ENCODE measurements around the gene PAPSS1. TPM values are rescaled to one million over a fixed set of nuclear protein-coding genes. Genes with fewer than 3 reads are reported as not detected.

PAPSS1 gene
- total and polyA plus RNA-seq, 2 donors from 2014 or later, result 28.1 to 47.7 TPM

DNA sequence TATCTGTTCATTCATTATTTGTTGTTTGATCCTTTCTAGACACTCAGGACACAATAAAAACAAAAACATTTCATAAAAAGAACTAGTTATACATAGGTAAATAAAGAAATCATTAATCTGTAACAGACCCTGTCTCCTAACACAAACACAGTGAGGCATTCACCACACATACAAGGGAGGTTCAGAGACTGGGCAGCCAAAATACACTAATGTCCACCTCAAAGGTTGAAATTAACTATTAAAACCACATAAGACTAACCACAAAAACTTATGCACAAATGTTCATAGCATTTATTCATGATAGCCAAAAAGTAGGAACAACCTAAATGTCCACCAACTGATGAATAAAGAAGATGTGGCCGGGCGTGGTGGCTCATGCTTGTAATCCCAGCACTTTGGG is 7.8 kb downstream of the PAPSS1 start:
- Histone ChIP-seq H3K36me3 (ENCODE audit: control insufficient read depth in 2 of 3, insufficient read depth in 3 of 3, low read length in 3 of 3) (no peaks in the 10 kb centered on the region), H3K9ac (ENCODE audit: low read length in 3 of 3) (no peak overlapping the region), H3K27ac (ENCODE audit: low read depth in 2 of 2, low read length in 2 of 2) (no peak overlapping the region), H3K4me1 (ENCODE audit: control insufficient read depth in 2 of 3, insufficient read depth in 2 of 3, low read depth in 1 of 3, low read length in 3 of 3) (no peaks in the 10 kb centered on the region), H3K9me3 (ENCODE audit: control insufficient read depth in 2 of 3, insufficient read depth in 1 of 3, low read length in 3 of 3) (peaks cover 0 to under 1% (median 0%) of the 10 kb centered on the region in 3 donors), H3K4me3 (ENCODE audit: low read length in 3 of 3) (no peak overlapping the region), H3K27me3 (ENCODE audit: control insufficient read depth, insufficient read depth, low read length) (no peaks in the 10 kb centered on the region)
- intact Hi-C loops (cut with DNase I), result no loop called here
- no peak for DNase-seq
- FAIRE-seq, result no peak
- TF ChIP-seq, protein P1, sequence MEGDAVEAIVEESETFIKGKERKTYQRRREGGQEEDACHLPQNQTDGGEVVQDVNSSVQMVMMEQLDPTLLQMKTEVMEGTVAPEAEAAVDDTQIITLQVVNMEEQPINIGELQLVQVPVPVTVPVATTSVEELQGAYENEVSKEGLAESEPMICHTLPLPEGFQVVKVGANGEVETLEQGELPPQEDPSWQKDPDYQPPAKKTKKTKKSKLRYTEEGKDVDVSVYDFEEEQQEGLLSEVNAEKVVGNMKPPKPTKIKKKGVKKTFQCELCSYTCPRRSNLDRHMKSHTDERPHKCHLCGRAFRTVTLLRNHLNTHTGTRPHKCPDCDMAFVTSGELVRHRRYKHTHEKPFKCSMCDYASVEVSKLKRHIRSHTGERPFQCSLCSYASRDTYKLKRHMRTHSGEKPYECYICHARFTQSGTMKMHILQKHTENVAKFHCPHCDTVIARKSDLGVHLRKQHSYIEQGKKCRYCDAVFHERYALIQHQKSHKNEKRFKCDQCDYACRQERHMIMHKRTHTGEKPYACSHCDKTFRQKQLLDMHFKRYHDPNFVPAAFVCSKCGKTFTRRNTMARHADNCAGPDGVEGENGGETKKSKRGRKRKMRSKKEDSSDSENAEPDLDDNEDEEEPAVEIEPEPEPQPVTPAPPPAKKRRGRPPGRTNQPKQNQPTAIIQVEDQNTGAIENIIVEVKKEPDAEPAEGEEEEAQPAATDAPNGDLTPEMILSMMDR (IDR thresholded peaks at IDR 0.05; ENCODE audit: borderline replicate concordance, extremely low read depth, insufficient read depth), result no peak

DNA sequence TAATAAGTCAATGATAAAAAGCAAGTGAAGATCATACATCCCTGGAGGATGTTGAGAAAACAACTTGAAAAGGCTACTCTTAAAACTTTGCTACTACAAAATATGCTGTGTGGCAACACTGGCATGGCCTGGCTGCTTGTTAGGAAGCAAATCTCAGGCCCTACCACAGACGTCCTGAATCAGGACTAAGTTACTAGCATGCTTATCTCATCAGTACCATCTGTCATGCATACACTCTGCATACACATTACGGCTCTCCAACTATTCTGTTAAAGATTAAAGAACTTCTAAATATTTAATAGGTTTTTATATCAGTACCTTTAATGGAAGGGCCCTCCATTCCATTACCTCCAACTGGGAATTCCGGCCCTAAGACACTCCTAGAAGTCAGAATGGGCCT is 8.2 kb downstream of the PAPSS1 start:
- H3K36me3 ChIP-seq (ENCODE audit: control insufficient read depth in 2 of 3, insufficient read depth in 3 of 3, low read length in 3 of 3), result no peaks in the 10 kb centered on the region
- no peak for DNase-seq
- TF ChIP-seq, protein P1 (IDR thresholded peaks at IDR 0.05; ENCODE audit: borderline replicate concordance, extremely low read depth, insufficient read depth), result no peak
- H3K9me3 ChIP-seq (ENCODE audit: control insufficient read depth in 2 of 3, insufficient read depth in 1 of 3, low read length in 3 of 3), result peaks cover 0 to 5% (median 0%) of the 10 kb centered on the region in 3 donors
- H3K4me3 ChIP-seq (ENCODE audit: low read length in 3 of 3), result no peak overlapping the region
- no peak for FAIRE-seq
- no peaks in the 10 kb centered on the region for H3K27me3 ChIP-seq (ENCODE audit: control insufficient read depth, insufficient read depth, low read length)
- no peak overlapping the region for H3K9ac ChIP-seq (ENCODE audit: low read length in 3 of 3)
- intact Hi-C loops (cut with DNase I), result no loop called here
- no peaks in the 10 kb centered on the region for H3K4me1 ChIP-seq (ENCODE audit: control insufficient read depth in 2 of 3, insufficient read depth in 2 of 3, low read depth in 1 of 3, low read length in 3 of 3)
- H3K27ac ChIP-seq (ENCODE audit: low read depth in 2 of 2, low read length in 2 of 2), result no peak overlapping the region

DNA sequence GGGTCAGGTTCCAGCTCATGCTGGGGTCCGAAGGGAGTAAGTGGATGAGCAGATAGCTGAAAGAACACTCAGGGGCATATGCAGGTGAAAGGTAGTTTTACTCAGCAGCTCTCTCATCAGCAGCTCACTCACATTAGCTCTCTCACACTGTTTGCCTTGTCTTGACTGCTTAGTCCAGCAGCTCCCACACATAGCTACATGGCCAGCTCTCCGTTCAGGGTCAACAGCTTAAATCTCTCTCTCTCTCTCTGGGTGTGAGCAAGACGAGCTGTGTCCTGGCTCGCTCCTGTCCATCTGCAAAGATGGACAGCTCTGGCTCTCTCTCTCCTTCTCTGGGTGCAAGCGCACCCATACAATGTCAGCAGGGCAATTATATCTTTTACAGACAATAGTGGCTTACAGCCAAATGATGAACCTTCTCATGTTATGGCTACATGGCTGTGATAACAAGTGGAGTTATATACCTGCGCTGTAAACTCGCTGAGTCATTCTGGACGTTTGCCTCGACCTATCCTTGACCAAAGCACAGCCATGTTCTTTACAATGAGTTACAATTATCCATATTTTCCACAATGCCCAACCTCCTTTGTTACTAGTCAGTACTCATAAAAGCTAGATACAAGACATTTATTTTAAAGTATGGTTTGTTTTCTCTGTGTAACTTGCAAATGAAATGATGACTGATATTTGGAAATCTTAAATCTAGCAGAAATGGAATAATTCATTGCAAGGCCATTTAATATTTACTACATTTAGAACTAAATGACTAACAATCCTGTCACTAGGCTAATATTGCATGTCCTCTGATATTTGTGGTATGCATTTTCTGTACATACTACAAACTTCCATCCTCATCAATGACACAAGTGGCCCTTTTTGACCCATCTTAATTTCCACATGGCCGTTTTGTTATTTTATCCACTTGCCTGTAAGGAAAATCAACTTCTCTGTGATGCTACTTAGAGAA is 9.3 kb downstream of the PAPSS1 start:
- Histone ChIP-seq H3K4me1 (ENCODE audit: control insufficient read depth in 2 of 3, insufficient read depth in 2 of 3, low read depth in 1 of 3, low read length in 3 of 3) (no peaks in the 10 kb centered on the region), H3K9me3 (ENCODE audit: control insufficient read depth in 2 of 3, insufficient read depth in 1 of 3, low read length in 3 of 3) (peaks cover 0 to 13% (median 0%) of the 10 kb centered on the region in 3 donors), H3K4me3 (ENCODE audit: low read length in 3 of 3) (no peak overlapping the region), H3K36me3 (ENCODE audit: control insufficient read depth in 2 of 3, insufficient read depth in 3 of 3, low read length in 3 of 3) (no peaks in the 10 kb centered on the region), H3K27ac (ENCODE audit: low read depth in 2 of 2, low read length in 2 of 2) (no peak overlapping the region), H3K9ac (ENCODE audit: low read length in 3 of 3) (no peak overlapping the region), H3K27me3 (ENCODE audit: control insufficient read depth, insufficient read depth, low read length) (no peaks in the 10 kb centered on the region)
- TF ChIP-seq, protein P1 (IDR thresholded peaks at IDR 0.05; ENCODE audit: borderline replicate concordance, extremely low read depth, insufficient read depth), result no peak
- peak in 1 of 5 donors; percentile 38 for DNase-seq
- FAIRE-seq, result no peak
- intact Hi-C loops (cut with DNase I), result no loop called here

All from kidney (tissue), 14 donors.